Heart left ventricle (tissue), 16 donors: ENCODE results near the gene CRP. TPM values are rescaled to one million over a fixed set of nuclear protein-coding genes. Genes with fewer than 3 reads are reported as not detected.
A peak's percentile ranks its signal among the peaks of the same experiment; 100 is the strongest.

Experiments
- ATAC-seq, 4 donors: fragments of 200-7000 bp; cut with Tn5 transposase; one replicate each; pipeline ENCODE4 v1.9.1; 2020 to 2022; ENCODE audit warnings: moderate library complexity in 4 of 4, mild to moderate bottlenecking in 3 of 4, moderate number of reproducible peaks in 1 of 4
- DNase-seq, 5 donors: peaks; one replicate each; pipeline ENCODE4 v3.0.0-alpha.2; 2020
- H3K27ac ChIP-seq, 12 donors: fragments of 200-600 bp; sonication (generic) in 4 of 12; one replicate each; pipeline versions ENCODE4 v1.5.0 to v1.8.0; 2016 to 2022; ENCODE audit warnings: mild to moderate bottlenecking in 2 of 12
- H3K27me3 ChIP-seq, 9 donors: fragments of 200-600 bp; sonication (generic) in 2 of 9; one replicate each; pipeline versions ENCODE4 v1.5.1 to v1.8.0; 2016 to 2022; ENCODE audit warnings: mild to moderate bottlenecking in 3 of 9
- H3K36me3 ChIP-seq, 9 donors: fragments of 200-600 bp; sonication (generic) in 2 of 9; one replicate each; pipeline versions ENCODE4 v1.5.0 to v1.8.0; 2018 to 2022; ENCODE audit warnings: mild to moderate bottlenecking in 2 of 9
- H3K4me1 ChIP-seq, 12 donors: fragments of 200-600 bp; sonication (generic) in 4 of 12; one replicate each; pipeline versions ENCODE4 v1.5.0 to v1.8.0; 2016 to 2022; ENCODE audit warnings: mild to moderate bottlenecking in 3 of 12
- H3K4me3 ChIP-seq, 12 donors: fragments of 200-600 bp; sonication (generic) in 4 of 12; one replicate each; pipeline versions ENCODE4 v1.5.0 to v1.8.0; 2017 to 2022; ENCODE audit warnings: mild to moderate bottlenecking in 9 of 12, moderate library complexity in 4 of 12
- H3K9me3 ChIP-seq, 12 donors: fragments of 200-600 bp; sonication (generic) in 4 of 12; one replicate each; pipeline versions ENCODE4 v1.5.0 to v1.8.0; 2016 to 2022; ENCODE audit warnings: mild to moderate bottlenecking in 1 of 12
- POLR2A ChIP-seq, 2 donors: fragments of 450-650 bp; IDR thresholded peaks; one replicate each; pipeline ENCODE4 v1.6.1; 2017; ENCODE audit warnings: antibody characterized with exemption in 2 of 2, mild to moderate bottlenecking in 2 of 2, moderate library complexity in 2 of 2
- WGBS, 4 donors: extraction: QIAGEN DNeasy Blood & Tissue Kit in 2 of 4; methylation state at CpG; one replicate each; pipeline versions ENCODE4 v1.1.5 to v1.1.7; 2013 to 2018; 5-methylcytosine and 5-hydroxymethylcytosine counted together
- intact Hi-C, 10 donors: fragments of 100-400 bp; cut with DNase I; formaldehyde crosslinking; loops; one replicate each; pipeline versions ENCODE4 v1.11.1 to v1.14.2; 2022
- polyA plus RNA-seq, 2 donors: library from polyadenylated mRNA; stranded (reverse); fragments of 200-250 nt; gene quantifications; one replicate each; pipeline ENCODE4 v1.2.3, GENCODE V29; 2013
- total RNA-seq, 9 donors: library from RNA; depleted of rRNA in 2 of 9; stranded (reverse); fragments of >200 nt in 2 of 9; fragmentation: NEBNext Ultra II Directional in 3 of 9; extraction: Animal tissue kit (Norgen Biotek cat#: 25700) in 3 of 9; gene quantifications; one replicate each; pipeline versions ENCODE4 v1.1.0 to v1.2.4, GENCODE V29; 2016 to 2023
- TF ChIP-seq, protein P1 (sequence below), 12 donors: fragments of 200-600 bp; sonication (generic) in 4 of 12; IDR thresholded peaks; one replicate each; pipeline versions ENCODE4 v1.5.0 to v1.8.0; 2018 to 2022; ENCODE audit warnings: antibody characterized with exemption in 12 of 12, mild to moderate bottlenecking in 5 of 12
- donor health status: ischemic (EF 13 %, LVEDD 7.1; RV severe dilation, severe dysfunction).
- donor health status: healthy with polysubstance abuse.
- donor health status: DM: no; HTN: yes; CAD: no.
- donor health status: DM: no; HTN: no; CAD: no.
- donor health status: ischemic (EF 25% LVEDD 6.9; RV normal size, moderate dysfunction).
- donor health status: ischemic (EF 25% LVEDD 5.7; RV mildly dilated, moderate dysfunction).
- donor health status: healthy.
- donor health status: DM: yes; HTN: yes; CAD: no.
- donor health status: ischemic (EF 35%, LVEDD 5.7; RV mildly dilated, moderate dysfunction).
- donor health status: nonischemic (EF 11% LVEDD 7.7; RV severe dilation, severe dysfunction).
- donor health status: DM: yes; HTN: yes; CAD: no.
- donor health status: PGD.
- donor health status: ischemic (EF 29% LVEDD 5.4; RV normal size, mild dysfunction).
- donor health status: nonischemic (EF 23%, LVEDD 6.1; RV moderate dilation, normal function).

The CRP gene
- total and polyA plus RNA-seq, 11 donors = 0.12 to 0.35 (median 0.32) TPM; not detected in 7

DNA sequence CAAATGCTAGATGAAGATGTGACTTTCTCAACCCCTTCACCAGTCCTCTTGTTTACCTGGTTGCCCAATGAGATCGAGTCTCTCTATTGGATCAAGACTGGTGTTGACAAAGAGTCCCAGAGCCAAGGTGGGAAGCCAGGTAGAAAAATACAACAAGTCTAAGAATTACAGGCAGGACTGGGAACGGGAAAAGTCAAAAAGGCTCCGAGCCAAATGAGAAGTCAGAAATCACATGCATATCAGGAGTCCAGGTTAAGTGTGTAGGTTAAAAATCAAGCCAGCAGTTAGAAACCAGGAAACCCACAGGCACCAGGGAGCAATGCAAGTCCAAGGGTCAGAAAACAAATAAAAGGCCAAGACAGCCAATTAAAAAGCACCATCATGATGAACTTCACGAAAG lies 39.0 kb upstream of the CRP start:
- ATAC-seq = no peak
- intact Hi-C loops = loop anchor here in 1 of 10 donors (10.0 kb wide), 1 partner anchor 89 kb away; no protein-coding TSS in a partner anchor
- no peak overlapping the region for H3K4me3 ChIP-seq
- 76 to 81% (median 79%) methylated on average over 4 of the region's 4 CpGs for WGBS, 4 donors
- H3K36me3 ChIP-seq = no peaks in the 10 kb centered on the region
- H3K27ac ChIP-seq = peak overlapping the region in 7 of 12 donors; percentile 10 to 70 (median 45)
- no peaks in the 10 kb centered on the region for H3K27me3 ChIP-seq
- TF ChIP-seq, protein P1, sequence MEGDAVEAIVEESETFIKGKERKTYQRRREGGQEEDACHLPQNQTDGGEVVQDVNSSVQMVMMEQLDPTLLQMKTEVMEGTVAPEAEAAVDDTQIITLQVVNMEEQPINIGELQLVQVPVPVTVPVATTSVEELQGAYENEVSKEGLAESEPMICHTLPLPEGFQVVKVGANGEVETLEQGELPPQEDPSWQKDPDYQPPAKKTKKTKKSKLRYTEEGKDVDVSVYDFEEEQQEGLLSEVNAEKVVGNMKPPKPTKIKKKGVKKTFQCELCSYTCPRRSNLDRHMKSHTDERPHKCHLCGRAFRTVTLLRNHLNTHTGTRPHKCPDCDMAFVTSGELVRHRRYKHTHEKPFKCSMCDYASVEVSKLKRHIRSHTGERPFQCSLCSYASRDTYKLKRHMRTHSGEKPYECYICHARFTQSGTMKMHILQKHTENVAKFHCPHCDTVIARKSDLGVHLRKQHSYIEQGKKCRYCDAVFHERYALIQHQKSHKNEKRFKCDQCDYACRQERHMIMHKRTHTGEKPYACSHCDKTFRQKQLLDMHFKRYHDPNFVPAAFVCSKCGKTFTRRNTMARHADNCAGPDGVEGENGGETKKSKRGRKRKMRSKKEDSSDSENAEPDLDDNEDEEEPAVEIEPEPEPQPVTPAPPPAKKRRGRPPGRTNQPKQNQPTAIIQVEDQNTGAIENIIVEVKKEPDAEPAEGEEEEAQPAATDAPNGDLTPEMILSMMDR (IDR thresholded peaks at IDR 0.05) = no peak
- no peak for TF ChIP-seq POLR2A (IDR thresholded peaks at IDR 0.05)
- H3K9me3 ChIP-seq = no peaks in the 10 kb centered on the region
- no peak for DNase-seq
- H3K4me1 ChIP-seq = peaks cover 0 to 17% (median 6%) of the 10 kb centered on the region in 12 donors

DNA sequence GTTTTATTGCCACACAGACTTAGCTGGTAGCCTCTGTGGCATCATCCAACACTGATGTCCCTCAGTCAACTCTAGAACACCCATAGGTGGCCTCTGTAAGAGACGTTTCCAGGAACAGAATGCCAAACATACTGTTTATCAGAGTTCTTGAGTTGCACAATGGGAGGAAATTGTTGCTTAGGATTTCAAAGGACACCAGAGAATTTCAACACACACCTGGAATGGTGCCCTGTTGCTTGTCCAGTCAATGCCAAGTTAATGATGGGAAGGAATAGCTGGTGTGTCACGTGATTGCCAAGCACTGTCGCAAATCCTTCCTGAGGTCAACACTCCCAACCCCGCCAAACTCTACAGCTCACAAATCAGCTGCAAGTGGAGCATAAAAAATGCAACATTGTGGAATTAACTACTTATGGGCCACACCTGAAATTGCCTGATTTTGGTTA lies 37.8 kb upstream of the CRP start:
- intact Hi-C loops = loop anchor here in 1 of 10 donors (10.0 kb wide), 1 partner anchor 87 kb away; no protein-coding TSS in a partner anchor
- DNase-seq = peak in 4 of 5 donors; percentile 61 to 71 (median 66)
- Histone ChIP-seq H3K36me3 (no peaks in the 10 kb centered on the region), H3K4me1 (peaks cover 0 to 17% (median 6%) of the 10 kb centered on the region in 12 donors), H3K27me3 (no peaks in the 10 kb centered on the region), H3K9me3 (no peaks in the 10 kb centered on the region), H3K27ac (peak overlapping the region; percentile 38 to 75 (median 59)), H3K4me3 (no peak overlapping the region)
- peak; percentile 75 to 90 (median 81) for ATAC-seq
- WGBS, 4 donors = 43 to 67% (median 57%) methylated on average over 4 of the region's 4 CpGs
- TF ChIP-seq, protein P1 (IDR thresholded peaks at IDR 0.05) = no peak
- no peak for TF ChIP-seq POLR2A (IDR thresholded peaks at IDR 0.05)

GRCh38 chr1:159751031-159751430 lies 36.6 kb upstream of the CRP start:
- DNase-seq = no peak
- no peak overlapping the region for H3K4me3 ChIP-seq
- no peaks in the 10 kb centered on the region for H3K27me3 ChIP-seq
- H3K36me3 ChIP-seq = no peaks in the 10 kb centered on the region
- intact Hi-C loops = loop anchor here in 1 of 10 donors (10.0 kb wide), 1 partner anchor 86 kb away; no protein-coding TSS in a partner anchor
- H3K9me3 ChIP-seq = no peaks in the 10 kb centered on the region
- peaks cover 0 to 17% (median 6%) of the 10 kb centered on the region in 12 donors for H3K4me1 ChIP-seq
- TF ChIP-seq, protein P1 (IDR thresholded peaks at IDR 0.05) = no peak
- no peak for TF ChIP-seq POLR2A (IDR thresholded peaks at IDR 0.05)
- peak overlapping the region in 5 of 12 donors; percentile 42 to 75 (median 65) for H3K27ac ChIP-seq
- ATAC-seq = no peak

DNA sequence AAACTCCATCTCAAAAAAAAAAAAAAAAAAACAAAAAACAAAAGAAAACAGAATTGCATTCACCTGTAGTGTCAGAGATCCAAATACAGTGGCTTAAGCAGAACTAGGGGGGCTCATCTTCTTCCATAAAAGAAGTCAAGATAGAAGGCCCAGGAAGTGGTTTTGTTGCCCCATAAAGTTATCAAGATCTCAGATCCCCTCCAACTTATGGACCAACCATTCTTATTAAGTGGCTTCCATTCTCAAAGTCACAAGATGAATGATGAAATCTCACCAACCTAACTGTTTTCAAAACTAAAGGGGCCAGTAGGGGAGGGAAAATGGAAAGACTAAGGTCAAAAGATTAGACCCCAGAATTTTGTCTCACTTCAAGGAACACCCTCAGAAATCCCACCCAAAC lies 36.2 kb upstream of the CRP start:
- intact Hi-C loops = loop anchor here in 1 of 10 donors (10.0 kb wide), 1 partner anchor 86 kb away; no protein-coding TSS in a partner anchor
- Histone ChIP-seq H3K9me3 (no peaks in the 10 kb centered on the region), H3K36me3 (no peaks in the 10 kb centered on the region), H3K4me1 (peaks cover 0 to 17% (median 6%) of the 10 kb centered on the region in 12 donors), H3K4me3 (no peak overlapping the region), H3K27me3 (no peaks in the 10 kb centered on the region), H3K27ac (peak overlapping the region in 1 of 12 donors; percentile 73)
- no peak for TF ChIP-seq POLR2A (IDR thresholded peaks at IDR 0.05)
- TF ChIP-seq, protein P1 (IDR thresholded peaks at IDR 0.05) = no peak
- ATAC-seq (no peak), DNase-seq (no peak)
